GM18517 (cell line): Measurements from ENCODE around the gene PAX8.
"Not testable (repeated sequence)": the region's sequence is repeated elsewhere in the genome, so short reads cannot be mapped to it uniquely, and the experiment has no call there.

Experiments
- ATAC-seq: cut with Tn5 transposase; IDR thresholded peaks from one replicate; pipeline ENCODE4 v1.9.1; 2021; ENCODE audit warnings: mild to moderate bottlenecking, moderate library complexity; ENCODE audit not compliant: unreplicated experiment

Gene PAX8

GRCh38 chr2:113278742-113279139 lies at the start of gene PAX8:
TSS of gene PAX8 (minus strand) at chr2:113278921. CDS start at chr2:113278394, 527 bp downstream.
- no peak for ATAC-seq

- ATAC-seq, result no peak
Measured at GRCh38 chr2:113328043-113328442, 49.3 kb upstream of the PAX8 start.

GRCh38 chr2:113325161-113325731 lies 46.5 kb upstream of the PAX8 start:
- not testable (repeated sequence) for ATAC-seq

GRCh38 chr2:113324684-113325160 lies 46.0 kb upstream of the PAX8 start:
- no peak for ATAC-seq

- not testable (repeated sequence) for ATAC-seq
Measured at GRCh38 chr2:113323129-113323528, 44.4 kb upstream of the PAX8 start.

GRCh38 chr2:113320106-113320505 lies 41.4 kb upstream of the PAX8 start:
- not testable (repeated sequence) for ATAC-seq

- ATAC-seq, result not testable (repeated sequence)
Measured at GRCh38 chr2:113318941-113319340, 40.2 kb upstream of the PAX8 start.

- ATAC-seq, result no peak
Measured at GRCh38 chr2:113316085-113316484, 37.4 kb upstream of the PAX8 start.

- ATAC-seq, result not testable (repeated sequence)
Measured at GRCh38 chr2:113314663-113315062, 35.9 kb upstream of the PAX8 start.

- ATAC-seq, result not testable (repeated sequence)
Measured at GRCh38 chr2:113314176-113314575, 35.5 kb upstream of the PAX8 start.

GRCh38 chr2:113311781-113312180 lies 33.1 kb upstream of the PAX8 start:
- not testable (repeated sequence) for ATAC-seq

- not testable (repeated sequence) for ATAC-seq
Measured at GRCh38 chr2:113311191-113311590, 32.5 kb upstream of the PAX8 start.

GRCh38 chr2:113309655-113310387 lies 31.1 kb upstream of the PAX8 start:
- no peak for ATAC-seq

GRCh38 chr2:113308784-113309183 lies 30.1 kb upstream of the PAX8 start:
- not testable (repeated sequence) for ATAC-seq

GRCh38 chr2:113306207-113306606 lies 27.5 kb upstream of the PAX8 start:
- ATAC-seq, result not testable (repeated sequence)

- ATAC-seq, result not testable (repeated sequence)
Measured at GRCh38 chr2:113305749-113306148, 27.0 kb upstream of the PAX8 start.

- no peak for ATAC-seq
Measured at GRCh38 chr2:113305146-113305545, 26.4 kb upstream of the PAX8 start.

- ATAC-seq, result no peak
Measured at GRCh38 chr2:113304702-113305101, 26.0 kb upstream of the PAX8 start.

- not testable (repeated sequence) for ATAC-seq
Measured at GRCh38 chr2:113302216-113302980, 23.7 kb upstream of the PAX8 start.

- no peak for ATAC-seq
Measured at GRCh38 chr2:113300281-113300680, 21.6 kb upstream of the PAX8 start.

- no peak for ATAC-seq
Measured at GRCh38 chr2:113298176-113298575, 19.5 kb upstream of the PAX8 start.
